H9 (cell line): ENCODE measurements around the gene BABAM1. TPM values are rescaled to one million over a fixed set of nuclear protein-coding genes. Genes with fewer than 3 reads are reported as not detected.

Source experiments
- DNase-seq: peaks from one replicate; pipeline ENCODE4 v3.0.0-alpha.2; 2017
- H2AFZ ChIP-seq: one replicate; pipeline ENCODE4 v1.6.1; 2013; ENCODE audit warnings: mild to moderate bottlenecking, low read length, control low read depth, moderate library complexity
- H2AK5ac ChIP-seq: 2 replicates; pipeline ENCODE4 v1.6.1; 2013; ENCODE audit warnings: low read length, control low read depth, mixed read lengths; ENCODE audit not compliant: insufficient read length
- H2BK120ac ChIP-seq: one replicate; pipeline ENCODE4 v1.6.1; 2013; ENCODE audit warnings: low read depth, mild to moderate bottlenecking, low read length, control low read depth, inconsistent platforms; ENCODE audit not compliant: poor library complexity, severe bottlenecking
- H2BK12ac ChIP-seq: 2 replicates; pipeline ENCODE4 v1.6.1; 2013; ENCODE audit warnings: low read length, control low read depth, mixed read lengths, low read depth; ENCODE audit not compliant: insufficient read length
- H2BK15ac ChIP-seq: 2 replicates; pipeline ENCODE4 v1.6.1; 2013; ENCODE audit warnings: low read depth, low read length, control low read depth
- H2BK20ac ChIP-seq: one replicate; pipeline ENCODE4 v1.6.1; 2013; ENCODE audit warnings: low read depth, mild to moderate bottlenecking, low read length, control low read depth, inconsistent platforms; ENCODE audit not compliant: poor library complexity, severe bottlenecking
- H2BK5ac ChIP-seq: 2 replicates; pipeline ENCODE4 v1.6.1; 2013; ENCODE audit warnings: low read length, control low read depth, mixed read lengths; ENCODE audit not compliant: insufficient read length
- H3K14ac ChIP-seq: 2 replicates; pipeline ENCODE4 v1.6.1; 2013; ENCODE audit warnings: low read length, control low read depth; ENCODE audit not compliant: insufficient read depth
- H3K18ac ChIP-seq: 2 replicates; pipeline ENCODE4 v1.6.1; 2013; ENCODE audit warnings: low read depth, mild to moderate bottlenecking, mixed read lengths, low read length, control low read depth; ENCODE audit not compliant: insufficient read length
- H3K23ac ChIP-seq: 2 replicates; pipeline ENCODE4 v1.6.1; 2013; ENCODE audit warnings: low read length, control low read depth, mixed read lengths, low read depth; ENCODE audit not compliant: insufficient read length
- H3K23me2 ChIP-seq: 2 replicates; pipeline ENCODE4 v1.6.1; 2013; ENCODE audit warnings: low read depth, mild to moderate bottlenecking, mixed read lengths, low read length, control low read depth; ENCODE audit not compliant: insufficient read length, poor library complexity, severe bottlenecking
- H3K27ac ChIP-seq: 2 replicates; pipeline ENCODE4 v1.5.1; 2013; ENCODE audit warnings: low read length, control low read depth, mixed read lengths, low read depth; ENCODE audit not compliant: insufficient read length
- H3K27me3 ChIP-seq: 2 replicates; pipeline ENCODE4 v1.6.1; 2013; ENCODE audit warnings: low read length, control low read depth, inconsistent platforms; ENCODE audit not compliant: insufficient read depth
- H3K4ac ChIP-seq: 2 replicates; pipeline ENCODE4 v1.6.1; 2013; ENCODE audit warnings: low read depth, mild to moderate bottlenecking, control low read depth, inconsistent platforms, low read length, moderate library complexity
- H3K4me1 ChIP-seq: 2 replicates; pipeline ENCODE4 v1.6.1; 2013; ENCODE audit warnings: low read length, control low read depth, inconsistent platforms; ENCODE audit not compliant: insufficient read depth
- H3K4me2 ChIP-seq: 2 replicates; pipeline ENCODE4 v1.6.1; 2013; ENCODE audit warnings: low read length, control low read depth, mixed read lengths; ENCODE audit not compliant: insufficient read length, insufficient read depth
- H3K56ac ChIP-seq: 2 replicates; pipeline ENCODE4 v1.6.1; 2013; ENCODE audit warnings: low read depth, mild to moderate bottlenecking, mixed read lengths, low read length, control low read depth; ENCODE audit not compliant: insufficient read length
- H3K79me1 ChIP-seq: 2 replicates; pipeline ENCODE4 v1.6.1; 2013; ENCODE audit warnings: low read depth, mild to moderate bottlenecking, moderate library complexity, low read length, control low read depth, inconsistent platforms; ENCODE audit not compliant: insufficient read depth, poor library complexity, severe bottlenecking
- H3K79me2 ChIP-seq: 2 replicates; pipeline ENCODE4 v1.6.1; 2013; ENCODE audit warnings: low read length, control low read depth, inconsistent platforms; ENCODE audit not compliant: insufficient read depth
- H3K9ac ChIP-seq: 2 replicates; pipeline ENCODE4 v1.6.1; 2013; ENCODE audit warnings: low read length, control low read depth, mixed read lengths; ENCODE audit not compliant: insufficient read length; ENCODE audit errors: extremely low read depth
- H3K9me3 ChIP-seq: one replicate; pipeline ENCODE4 v1.6.1; 2013; ENCODE audit warnings: low read depth, low read length, inconsistent platforms; ENCODE audit not compliant: control insufficient read depth
- H3T11ph ChIP-seq: one replicate; pipeline ENCODE4 v1.6.1; 2013; ENCODE audit warnings: mild to moderate bottlenecking, low read length, control low read depth, inconsistent platforms
- H4K20me1 ChIP-seq: one replicate; pipeline ENCODE4 v1.6.1; 2013; ENCODE audit not compliant: control insufficient read depth, insufficient read length, insufficient read depth
- H4K5ac ChIP-seq: 2 replicates; pipeline ENCODE4 v1.6.1; 2013; ENCODE audit warnings: low read depth, mild to moderate bottlenecking, mixed read lengths, low read length, control low read depth; ENCODE audit not compliant: insufficient read length
- H4K8ac ChIP-seq: replicated peaks from 2 replicates; pipeline ENCODE4 v1.6.1; 2013; ENCODE audit warnings: low read length, control low read depth, mixed read lengths, low read depth; ENCODE audit not compliant: insufficient read length
- H4K91ac ChIP-seq: 2 replicates; pipeline ENCODE4 v1.6.1; 2013; ENCODE audit warnings: low read depth, mild to moderate bottlenecking, moderate library complexity, mixed read lengths, low read length, control low read depth; ENCODE audit not compliant: insufficient read length
- H3K27ac Mint-ChIP-seq, 3 experiments: 2 replicates in 2 of 3; 3 replicates in 1 of 3; pipeline ENCODE4 v1.8.0; 2020 to 2021; ENCODE audit warnings: mixed read lengths in 3 of 3, mild to moderate bottlenecking in 1 of 3, moderate library complexity in 1 of 3
- H3K27me3 Mint-ChIP-seq: 2 replicates; pipeline ENCODE4 v1.8.0; 2021; ENCODE audit warnings: low read depth, mild to moderate bottlenecking, moderate library complexity, mixed read lengths
- H3K36me3 Mint-ChIP-seq, 3 experiments: 2 replicates in 2 of 3; 3 replicates in 1 of 3; pipeline ENCODE4 v1.8.0; 2020 to 2021; ENCODE audit warnings: low read depth in 3 of 3, mixed read lengths in 3 of 3; ENCODE audit not compliant: insufficient read depth in 1 of 3
- H3K4me1 Mint-ChIP-seq, 2 experiments: 2 replicates each; pipeline ENCODE4 v1.8.0; 2020; ENCODE audit warnings: mixed read lengths in 2 of 2
- H3K4me3 Mint-ChIP-seq, 2 experiments: 2 replicates in 1 of 2; 3 replicates in 1 of 2; pipeline ENCODE4 v1.8.0; 2020 to 2021; ENCODE audit warnings: mild to moderate bottlenecking in 2 of 2, mixed read lengths in 2 of 2, moderate library complexity in 1 of 2
- H3K9me3 Mint-ChIP-seq, 2 experiments: 2 replicates in 1 of 2; 3 replicates in 1 of 2; pipeline ENCODE4 v1.8.0; 2020; ENCODE audit warnings: mild to moderate bottlenecking in 2 of 2, mixed read lengths in 2 of 2, moderate library complexity in 1 of 2
- CTCF ChIP-seq: fragments of 200-600 bp; sonication (generic); conservative IDR thresholded peaks from 3 replicates; pipeline ENCODE4 v1.8.0; 2021; ENCODE audit warnings: antibody characterized with exemption, mild to moderate bottlenecking
- WGBS: extraction: QIAGEN DNeasy Blood & Tissue Kit; methylation state at CpG from one replicate; pipeline ENCODE4 v1.1.7; 2013; ENCODE audit warnings: missing lambda C conversion rate, low lambda C conversion rate, mixed read lengths; ENCODE audit not compliant: insufficient read length; ENCODE audit errors: extremely low coverage; 5-methylcytosine and 5-hydroxymethylcytosine counted together
- total RNA-seq: library from RNA; stranded (reverse); gene quantifications from 2 replicates; pipeline ENCODE4 v1.2.1, GENCODE V29; 2021

Gene BABAM1
- total RNA-seq, 1 experiment from 2014 or later = 130 TPM

- no peak overlapping the region for H4K5ac ChIP-seq
- Mint-ChIP-seq H3K27ac (peak overlapping the region in 1 of 3 experiments; percentile 14; a peak in 2 of 7 replicates), H3K4me1 (peaks cover 26 to 30% of the 10 kb centered on the region in 2 experiments), H3K9me3 (no peaks in the 10 kb centered on the region; a peak in 1 of 5 replicates), H3K27me3 (peaks cover 2% of the 10 kb centered on the region; the same call in 1 of the 2 replicates), H3K4me3 (no peak overlapping the region), H3K36me3 (peaks cover 4 to 42% (median 32%) of the 10 kb centered on the region in 3 experiments; a peak in 6 of 7 replicates)
- H3K4me2 ChIP-seq = no peak overlapping the region
- H4K91ac ChIP-seq = no peak overlapping the region
- no peak overlapping the region for H2AK5ac ChIP-seq
- no peak overlapping the region for H3T11ph ChIP-seq
- H3K23ac ChIP-seq = no peak overlapping the region
- no peak overlapping the region for H3K18ac ChIP-seq
- no peak overlapping the region for H4K8ac ChIP-seq
- no peak overlapping the region for H3K14ac ChIP-seq
- TF ChIP-seq CTCF = no peak
- H3K23me2 ChIP-seq = peaks cover 11% of the 10 kb centered on the region
- no peak overlapping the region for H3K56ac ChIP-seq
- no peak overlapping the region for H3K9ac ChIP-seq
- H3K4me1 ChIP-seq = no peaks in the 10 kb centered on the region; the same call in 1 of the 2 replicates
- H2BK20ac ChIP-seq = no peak overlapping the region
- H2BK120ac ChIP-seq = no peak overlapping the region
- H3K79me1 ChIP-seq = peaks cover 3% of the 10 kb centered on the region
- no peak overlapping the region for H3K4ac ChIP-seq
- no peaks in the 10 kb centered on the region for H4K20me1 ChIP-seq
- H3K9me3 ChIP-seq = no peaks in the 10 kb centered on the region
- no peaks in the 10 kb centered on the region for H3K27me3 ChIP-seq
- DNase-seq = no peak
- H2AFZ ChIP-seq = no peak overlapping the region
- peaks cover 26% of the 10 kb centered on the region; the same call in 1 of the 2 replicates for H3K79me2 ChIP-seq
- H3K27ac ChIP-seq = no peak overlapping the region
- H2BK12ac ChIP-seq = no peak overlapping the region
- no peak overlapping the region for H2BK5ac ChIP-seq
- no peak overlapping the region for H2BK15ac ChIP-seq
- WGBS = no CpG with 5 or more reads among the region's 24 CpGs
Observed at GRCh38 chr19:17240062-17240752, 27.0 kb upstream of the BABAM1 start.
